HEK293 (cell line): ENCODE data around the gene TREH.
A peak's percentile ranks its signal among the peaks of the same experiment; 100 is the strongest.

Experiments
- CTCF ChIA-PET: fragments of 350-600 bp; formaldehyde crosslinking; extraction: SDS; loops from one replicate; lab custom pipeline; 2021; ENCODE audit warnings: antibody characterized with exemption; lab: Yijun Ruan, JAX
- POLR2A ChIA-PET: fragments of 300-600 bp; formaldehyde crosslinking; extraction: SDS; loops from one replicate; lab custom pipeline; 2020; ENCODE audit warnings: antibody characterized with exemption, inconsistent platforms; lab: Yijun Ruan, JAX
- H3K27ac ChIP-seq: fragments of 200-500 bp; sonication (Bioruptor generic); 2 replicates; pipeline ENCODE4 v1.5.1; 2014; ENCODE audit warnings: low read depth, low read length, control low read depth, inconsistent platforms; ENCODE audit errors: extremely low read depth
- H3K36me3 ChIP-seq, 2 experiments: fragments of 200-500 bp in 1 of 2; sonication (Bioruptor generic) in 1 of 2; 1 replicate in 1 of 2; 2 replicates in 1 of 2; pipeline ENCODE4 v1.5.1; 2014 to 2017; ENCODE audit warnings: inconsistent platforms in 2 of 2, low read length in 2 of 2; ENCODE audit not compliant: control insufficient read depth in 2 of 2, insufficient read depth in 1 of 2
- H3K4me1 ChIP-seq: fragments of 200-500 bp; sonication (Bioruptor generic); 2 replicates; pipeline ENCODE4 v1.5.1; 2014; ENCODE audit warnings: mild to moderate bottlenecking, low read length, inconsistent platforms; ENCODE audit not compliant: control insufficient read depth, insufficient read depth
- H3K4me3 ChIP-seq: 2 replicates; pipeline ENCODE4 v1.5.1; 2011; ENCODE audit warnings: low read depth, mild to moderate bottlenecking, control low read depth, low read length, moderate library complexity
- H3K9me3 ChIP-seq: fragments of 200-500 bp; sonication (Bioruptor generic); 2 replicates; pipeline ENCODE4 v1.5.1; 2014; ENCODE audit warnings: low read depth, low read length, inconsistent platforms; ENCODE audit not compliant: control insufficient read depth, insufficient read depth
- AEBP2 ChIP-seq: fragments of 450-650 bp; formaldehyde crosslinking; IDR thresholded peaks from 2 replicates; pipeline ENCODE4 v1.5.1; 2016; ENCODE audit warnings: missing biosample characterization, missing genetic modification characterization, borderline replicate concordance
- FEZF1 ChIP-seq: fragments of 450-650 bp; formaldehyde crosslinking; IDR thresholded peaks from 2 replicates; pipeline ENCODE4 v1.5.1; 2016; ENCODE audit warnings: missing biosample characterization, missing genetic modification characterization
- ZBTB1 ChIP-seq: fragments of 450-650 bp; formaldehyde crosslinking; IDR thresholded peaks from 2 replicates; pipeline ENCODE4 v1.5.1; 2016; ENCODE audit warnings: missing biosample characterization, missing genetic modification characterization
- ZEB2 ChIP-seq: fragments of 450-650 bp; formaldehyde crosslinking; IDR thresholded peaks from 2 replicates; pipeline ENCODE4 v1.5.1; 2016; ENCODE audit warnings: missing biosample characterization, missing genetic modification characterization
- ZNF10 ChIP-seq: fragments of 450-650 bp; formaldehyde crosslinking; IDR thresholded peaks from 2 replicates; pipeline ENCODE4 v1.5.1; 2017; ENCODE audit warnings: missing biosample characterization, missing genetic modification characterization
- ZNF112 ChIP-seq: fragments of 450-650 bp; formaldehyde crosslinking; IDR thresholded peaks from 2 replicates; pipeline ENCODE4 v1.5.0; 2017; ENCODE audit warnings: missing biosample characterization, missing genetic modification characterization
- ZNF121 ChIP-seq: fragments of 450-650 bp; formaldehyde crosslinking; IDR thresholded peaks from 2 replicates; pipeline ENCODE4 v1.5.1; 2016; ENCODE audit warnings: missing biosample characterization, missing genetic modification characterization
- ZNF140 ChIP-seq: fragments of 450-650 bp; formaldehyde crosslinking; IDR thresholded peaks from 2 replicates; pipeline ENCODE4 v1.5.1; 2016; ENCODE audit warnings: missing biosample characterization, missing genetic modification characterization
- ZNF19 ChIP-seq: fragments of 450-650 bp; formaldehyde crosslinking; IDR thresholded peaks from 2 replicates; pipeline ENCODE4; 2016; ENCODE audit warnings: missing biosample characterization, missing genetic modification characterization, low read depth
- ZNF202 ChIP-seq: fragments of 450-650 bp; formaldehyde crosslinking; IDR thresholded peaks from 2 replicates; pipeline ENCODE4 v1.5.1; 2016; ENCODE audit warnings: missing biosample characterization, missing genetic modification characterization, borderline replicate concordance
- ZNF214 ChIP-seq: fragments of 450-650 bp; formaldehyde crosslinking; IDR thresholded peaks from 2 replicates; pipeline ENCODE4 v1.5.1; 2017; ENCODE audit warnings: missing biosample characterization, mild to moderate bottlenecking, missing genetic modification characterization, borderline replicate concordance
- ZNF248 ChIP-seq: fragments of 450-650 bp; formaldehyde crosslinking; IDR thresholded peaks from 2 replicates; pipeline ENCODE4 v1.5.1; 2017; ENCODE audit warnings: missing biosample characterization, missing genetic modification characterization
- ZNF350 ChIP-seq: fragments of 450-650 bp; formaldehyde crosslinking; IDR thresholded peaks from 2 replicates; pipeline ENCODE4 v1.5.0; 2017; ENCODE audit warnings: missing biosample characterization, mild to moderate bottlenecking, missing genetic modification characterization
- ZNF529 ChIP-seq: fragments of 450-650 bp; formaldehyde crosslinking; IDR thresholded peaks from 2 replicates; pipeline ENCODE4 v1.5.1; 2017; ENCODE audit warnings: missing genetic modification characterization, missing biosample characterization; ENCODE audit not compliant: insufficient replicate concordance
- ZNF585B ChIP-seq: fragments of 450-650 bp; formaldehyde crosslinking; IDR thresholded peaks from 2 replicates; pipeline ENCODE4 v1.5.1; 2016; ENCODE audit warnings: missing biosample characterization, missing genetic modification characterization
- ZNF629 ChIP-seq: fragments of 450-650 bp; formaldehyde crosslinking; IDR thresholded peaks from 2 replicates; pipeline ENCODE4 v1.5.1; 2017; ENCODE audit warnings: missing biosample characterization, missing genetic modification characterization
- ZNF76 ChIP-seq: fragments of 450-650 bp; formaldehyde crosslinking; IDR thresholded peaks from 2 replicates; pipeline ENCODE4; 2016; ENCODE audit warnings: low read depth, missing biosample characterization, missing genetic modification characterization, borderline replicate concordance
- TF ChIP-seq, protein P1 (sequence below): fragments of 450-650 bp; formaldehyde crosslinking; IDR thresholded peaks from 2 replicates; pipeline ENCODE4 v1.5.1; 2016; ENCODE audit warnings: missing biosample characterization, missing genetic modification characterization

Gene TREH

GRCh38 chr11:118706546-118706825 lies 27.0 kb upstream of the TREH start (continued):
- TF ChIP-seq ZNF202 (no peak), ZNF585B (tag by site-specific recombination) (no peak), ZNF121 (tag by site-specific recombination) (no peak), AEBP2 (tag by site-specific recombination) (no peak), ZNF19 (tag by site-specific recombination) (no peak), ZNF76 (no peak)

DNA sequence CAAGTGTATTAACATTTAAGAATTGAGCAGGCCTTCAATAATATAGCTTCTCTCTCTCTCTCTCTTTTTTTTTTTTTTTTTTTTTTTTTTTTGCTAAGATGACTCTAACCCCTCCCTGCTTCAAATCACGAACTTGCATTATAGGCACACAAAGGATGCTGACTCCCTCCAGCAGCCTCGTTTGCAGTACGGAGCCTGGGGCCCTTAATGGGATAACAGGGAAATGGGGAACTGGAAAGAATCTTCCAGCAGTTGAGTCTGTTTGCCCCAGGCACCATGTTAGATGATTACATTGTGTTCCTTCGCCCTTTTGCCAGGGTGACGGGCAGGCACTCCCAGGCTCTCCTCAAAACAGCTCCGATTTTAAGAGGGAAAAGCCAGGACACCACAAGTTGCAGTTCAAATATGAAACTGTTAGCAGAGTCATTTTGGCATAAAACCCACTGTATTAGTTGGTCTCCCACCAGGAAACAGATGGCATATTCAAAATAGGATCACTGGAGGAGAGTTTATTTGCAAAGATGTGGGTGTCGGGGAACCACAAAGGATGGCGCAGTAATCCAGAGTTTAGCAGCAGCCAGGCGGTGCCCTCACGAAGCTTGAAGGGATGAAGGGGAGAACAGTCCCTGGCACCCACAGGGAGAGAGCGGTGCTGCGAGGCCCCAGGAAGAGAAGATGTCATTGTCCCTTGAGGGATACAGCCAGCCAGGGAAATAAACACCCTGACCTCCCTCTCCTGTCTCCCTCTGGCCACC lies 26.5 kb upstream of the TREH start:
- H3K9me3 ChIP-seq = no peaks in the 10 kb centered on the region
- ChIA-PET POLR2A (interaction anchor here (1.4 kb wide), 1 partner anchor 9 kb away, joined by 3 read pairs; no protein-coding TSS in a partner anchor), CTCF (interaction anchor here (0.6 to 1.3 kb wide), 4 partner anchors 10 to 16 kb away, joined by 3 to 5 read pairs (median 4); no protein-coding TSS in a partner anchor)
- no peaks in the 10 kb centered on the region for H3K36me3 ChIP-seq
- H3K4me1 ChIP-seq = no peaks in the 10 kb centered on the region
- no peak for TF ChIP-seq FEZF1 (tag by site-specific recombination)
- no peak for TF ChIP-seq ZNF350 (tag by site-specific recombination)
- H3K27ac ChIP-seq = no peak overlapping the region
- H3K4me3 ChIP-seq = no peak overlapping the region

DNA sequence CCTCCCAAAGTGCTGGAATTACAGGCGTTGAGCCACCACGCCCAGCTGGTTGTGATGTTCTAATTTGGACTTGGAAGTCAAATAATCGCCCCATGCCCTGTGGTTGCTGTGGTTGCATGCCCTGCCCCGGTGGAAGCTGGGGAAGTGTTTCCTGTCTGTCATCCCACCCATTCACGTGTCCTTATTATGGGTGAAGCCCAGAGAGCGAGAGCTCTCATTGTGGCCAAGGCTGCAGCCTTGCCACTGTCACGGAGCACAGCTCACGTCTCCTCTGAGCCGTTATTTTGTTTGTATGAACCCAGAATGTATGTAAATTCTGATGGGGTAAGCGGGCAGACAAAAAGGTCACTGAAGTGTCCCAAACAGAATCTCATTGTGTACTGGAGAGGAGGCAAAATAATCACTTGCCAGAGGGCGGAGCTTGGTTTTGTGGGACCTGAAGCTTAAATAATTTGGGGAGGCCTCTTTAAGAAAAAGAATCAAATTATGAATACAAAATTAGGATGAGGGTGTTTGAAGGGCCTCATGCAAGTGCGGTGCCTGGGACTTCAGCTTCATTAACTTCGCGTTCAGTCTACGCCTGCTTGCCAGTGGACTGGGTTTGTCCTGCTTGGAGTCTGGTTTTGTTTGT lies 25.8 kb upstream of the TREH start:
- TF ChIP-seq ZBTB1 (tag by site-specific recombination) = no peak
- no peak for TF ChIP-seq ZNF112 (tag by site-specific recombination)
- no peak for TF ChIP-seq ZNF529 (tag by site-specific recombination)
- no peak for TF ChIP-seq ZNF214 (tag by site-specific recombination)
- TF ChIP-seq ZEB2 (tag by site-specific recombination) = no peak
- TF ChIP-seq ZNF140 (tag by site-specific recombination) = no peak
- TF ChIP-seq ZNF629 = no peak
- TF ChIP-seq, protein P1, sequence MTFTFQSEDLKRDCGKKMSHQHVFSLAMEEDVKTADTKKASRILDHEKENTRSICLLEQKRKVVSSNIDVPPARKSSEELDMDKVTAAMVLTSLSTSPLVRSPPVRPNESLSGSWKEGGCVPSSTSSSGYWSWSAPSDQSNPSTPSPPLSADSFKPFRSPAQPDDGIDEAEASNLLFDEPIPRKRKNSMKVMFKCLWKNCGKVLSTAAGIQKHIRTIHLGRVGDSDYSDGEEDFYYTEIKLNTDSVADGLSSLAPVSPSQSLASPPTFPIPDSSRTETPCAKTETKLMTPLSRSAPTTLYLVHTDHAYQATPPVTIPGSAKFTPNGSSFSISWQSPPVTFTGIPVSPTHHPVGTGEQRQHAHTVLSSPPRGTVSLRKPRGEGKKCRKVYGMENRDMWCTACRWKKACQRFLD = no peak
- no peak for TF ChIP-seq ZNF19 (tag by site-specific recombination)
- Histone ChIP-seq H3K27ac (no peak overlapping the region), H3K4me1 (no peaks in the 10 kb centered on the region), H3K36me3 (no peaks in the 10 kb centered on the region), H3K4me3 (no peak overlapping the region), H3K9me3 (no peaks in the 10 kb centered on the region)
- ChIA-PET POLR2A (interaction anchor here (1.4 kb wide), 1 partner anchor 8 kb away, joined by 3 read pairs; no protein-coding TSS in a partner anchor), CTCF (interaction anchor here (1.2 to 1.3 kb wide), 2 partner anchors 11 to 15 kb away, joined by 3 to 5 read pairs; no protein-coding TSS in a partner anchor)

- Histone ChIP-seq H3K4me3 (no peak overlapping the region), H3K36me3 (no peaks in the 10 kb centered on the region), H3K4me1 (no peaks in the 10 kb centered on the region), H3K27ac (no peak overlapping the region), H3K9me3 (no peaks in the 10 kb centered on the region)
- POLR2A ChIA-PET = interaction anchor here (0.6 kb wide), 1 partner anchor 231 kb away, joined by 5 read pairs; no protein-coding TSS in a partner anchor
- CTCF ChIA-PET = interaction anchor here (0.7 to 1.1 kb wide), 3 partner anchors 14 to 523 kb away, joined by 3 to 4 read pairs (median 3); no protein-coding TSS in a partner anchor
- TF ChIP-seq ZNF248 (tag by site-specific recombination) (no peak), ZNF10 (tag by site-specific recombination) (peak; percentile 63)
Observed at GRCh38 chr11:118703563-118704106, 24.2 kb upstream of the TREH start.
